ENCODE results near the gene ATXN1. TPM values are rescaled to one million over a fixed set of nuclear protein-coding genes. Genes with fewer than 3 reads are reported as not detected.

Gene ATXN1
- total RNA-seq, 1 donor from 2014 or later: 71.2 TPM

- H3K27me3 ChIP-seq: no peaks in the 10 kb centered on the region
- intact Hi-C loops (cut with DNase I): no loop called here
- H3K27ac ChIP-seq: no peak overlapping the region
- no peaks in the 10 kb centered on the region for H3K9me3 ChIP-seq
- H3K4me3 ChIP-seq: no peak overlapping the region
- DNase-seq: no peak
- peaks cover 6% of the 10 kb centered on the region for H3K4me1 ChIP-seq
- no peak for ATAC-seq
- H3K36me3 ChIP-seq: no peaks in the 10 kb centered on the region
- TF ChIP-seq, protein P1, sequence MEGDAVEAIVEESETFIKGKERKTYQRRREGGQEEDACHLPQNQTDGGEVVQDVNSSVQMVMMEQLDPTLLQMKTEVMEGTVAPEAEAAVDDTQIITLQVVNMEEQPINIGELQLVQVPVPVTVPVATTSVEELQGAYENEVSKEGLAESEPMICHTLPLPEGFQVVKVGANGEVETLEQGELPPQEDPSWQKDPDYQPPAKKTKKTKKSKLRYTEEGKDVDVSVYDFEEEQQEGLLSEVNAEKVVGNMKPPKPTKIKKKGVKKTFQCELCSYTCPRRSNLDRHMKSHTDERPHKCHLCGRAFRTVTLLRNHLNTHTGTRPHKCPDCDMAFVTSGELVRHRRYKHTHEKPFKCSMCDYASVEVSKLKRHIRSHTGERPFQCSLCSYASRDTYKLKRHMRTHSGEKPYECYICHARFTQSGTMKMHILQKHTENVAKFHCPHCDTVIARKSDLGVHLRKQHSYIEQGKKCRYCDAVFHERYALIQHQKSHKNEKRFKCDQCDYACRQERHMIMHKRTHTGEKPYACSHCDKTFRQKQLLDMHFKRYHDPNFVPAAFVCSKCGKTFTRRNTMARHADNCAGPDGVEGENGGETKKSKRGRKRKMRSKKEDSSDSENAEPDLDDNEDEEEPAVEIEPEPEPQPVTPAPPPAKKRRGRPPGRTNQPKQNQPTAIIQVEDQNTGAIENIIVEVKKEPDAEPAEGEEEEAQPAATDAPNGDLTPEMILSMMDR (IDR thresholded peaks at IDR 0.05): no peak
Measured at GRCh38 chr6:16405375-16405774, 355.9 kb downstream of the ATXN1 start.

- H3K27me3 ChIP-seq: no peaks in the 10 kb centered on the region
- H3K9me3 ChIP-seq: no peaks in the 10 kb centered on the region
- ATAC-seq (no peak), DNase-seq (no peak)
- intact Hi-C loops (cut with DNase I): no loop called here
- TF ChIP-seq, protein P1 (IDR thresholded peaks at IDR 0.05): no peak
- peaks cover 6% of the 10 kb centered on the region for H3K4me1 ChIP-seq
- no peak overlapping the region for H3K27ac ChIP-seq
- H3K36me3 ChIP-seq: no peaks in the 10 kb centered on the region
- no peak overlapping the region for H3K4me3 ChIP-seq
Measured at GRCh38 chr6:16404456-16404855, 356.8 kb downstream of the ATXN1 start.

GRCh38 chr6:16403831-16404230 is 357.4 kb downstream of the ATXN1 start:
- intact Hi-C loops (cut with DNase I): no loop called here
- no peaks in the 10 kb centered on the region for H3K27me3 ChIP-seq
- H3K36me3 ChIP-seq: no peaks in the 10 kb centered on the region
- TF ChIP-seq, protein P1 (IDR thresholded peaks at IDR 0.05): no peak
- ATAC-seq (no peak), DNase-seq (no peak)
- H3K4me1 ChIP-seq: peaks cover 6% of the 10 kb centered on the region
- H3K4me3 ChIP-seq: no peak overlapping the region
- no peaks in the 10 kb centered on the region for H3K9me3 ChIP-seq
- no peak overlapping the region for H3K27ac ChIP-seq

DNA sequence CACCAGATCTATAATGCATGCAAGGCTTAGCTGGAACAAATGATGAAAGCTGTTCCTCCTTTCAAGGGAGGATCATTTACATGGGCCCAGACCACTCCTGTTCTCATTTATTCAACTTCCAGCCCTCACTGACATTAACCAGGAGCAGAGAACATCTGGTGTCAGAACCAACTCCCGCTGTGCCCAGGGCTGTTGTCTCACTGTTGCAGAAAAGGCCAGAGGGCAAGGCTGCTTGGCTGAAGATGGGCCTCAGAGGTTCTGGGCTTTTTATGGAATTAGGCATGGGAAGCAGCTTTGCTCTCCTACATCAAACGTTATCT is 358.7 kb downstream of the ATXN1 start:
- H3K9me3 ChIP-seq: no peaks in the 10 kb centered on the region
- TF ChIP-seq, protein P1 (IDR thresholded peaks at IDR 0.05): no peak
- intact Hi-C loops (cut with DNase I): no loop called here
- ATAC-seq (no peak), DNase-seq (no peak)
- H3K4me1 ChIP-seq: peaks cover 6% of the 10 kb centered on the region
- H3K27me3 ChIP-seq: no peaks in the 10 kb centered on the region
- H3K4me3 ChIP-seq: no peak overlapping the region
- H3K27ac ChIP-seq: no peak overlapping the region
- H3K36me3 ChIP-seq: no peaks in the 10 kb centered on the region

GRCh38 chr6:16400248-16400760 is 361.0 kb downstream of the ATXN1 start:
- intact Hi-C loops (cut with DNase I): no loop called here
- Histone ChIP-seq H3K4me3 (no peak overlapping the region), H3K4me1 (peaks cover 6% of the 10 kb centered on the region), H3K27ac (no peak overlapping the region), H3K9me3 (no peaks in the 10 kb centered on the region), H3K36me3 (no peaks in the 10 kb centered on the region), H3K27me3 (no peaks in the 10 kb centered on the region)
- TF ChIP-seq, protein P1 (IDR thresholded peaks at IDR 0.05): no peak
- DNase-seq (no peak), ATAC-seq (no peak)

DNA sequence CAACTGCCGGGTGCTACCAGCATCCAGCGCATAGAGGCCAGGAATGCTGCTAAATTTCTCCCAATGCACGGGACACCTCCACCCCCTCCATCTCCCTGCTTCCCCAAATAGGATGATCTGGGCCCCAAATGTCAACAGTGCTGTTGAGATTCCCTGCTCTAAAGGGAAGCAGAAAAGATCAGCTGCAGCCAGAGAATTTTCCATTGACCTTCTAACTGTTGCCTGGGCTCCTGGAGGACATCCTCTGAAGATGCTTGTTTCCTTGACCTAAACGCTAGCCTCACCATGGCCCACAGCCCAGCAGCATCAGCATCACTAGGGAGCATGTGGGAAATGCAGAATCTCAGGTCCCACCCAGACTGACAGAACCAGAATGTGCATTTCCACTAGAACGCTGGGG is 361.6 kb downstream of the ATXN1 start:
- no peaks in the 10 kb centered on the region for H3K36me3 ChIP-seq
- peaks cover 6% of the 10 kb centered on the region for H3K4me1 ChIP-seq
- DNase-seq: no peak
- H3K4me3 ChIP-seq: no peak overlapping the region
- H3K27ac ChIP-seq: no peak overlapping the region
- H3K9me3 ChIP-seq: no peaks in the 10 kb centered on the region
- TF ChIP-seq, protein P1 (IDR thresholded peaks at IDR 0.05): no peak
- ATAC-seq: no peak
- intact Hi-C loops (cut with DNase I): no loop called here
- no peaks in the 10 kb centered on the region for H3K27me3 ChIP-seq

All from upper lobe of right lung (tissue), 1 donor.